Measurements from ENCODE around the gene IPO13.

DNA sequence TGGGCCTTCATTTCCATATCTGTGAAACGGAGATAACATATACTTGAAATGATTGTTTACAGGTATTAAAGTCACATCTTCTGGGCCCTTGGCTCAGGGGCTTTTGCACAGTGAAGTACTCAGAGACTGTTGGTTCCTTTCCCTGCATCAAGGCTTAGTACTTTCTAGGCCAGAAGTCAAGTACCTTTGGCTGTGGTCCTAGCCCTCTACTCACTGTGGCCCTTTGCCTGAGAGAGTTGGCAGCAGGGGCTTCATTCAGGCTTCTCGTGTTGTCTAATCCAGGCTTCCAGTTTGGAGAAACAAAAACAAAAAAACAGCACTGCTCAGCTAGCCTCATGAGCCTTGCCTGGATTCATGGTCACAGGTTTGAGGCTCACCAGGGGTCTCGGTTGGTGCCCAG lies 14.9 kb downstream of the IPO13 start:
- no peak for TF ChIP-seq POLR2AphosphoS5 (IDR thresholded peaks at IDR 0.05)
- TF ChIP-seq, protein P1, sequence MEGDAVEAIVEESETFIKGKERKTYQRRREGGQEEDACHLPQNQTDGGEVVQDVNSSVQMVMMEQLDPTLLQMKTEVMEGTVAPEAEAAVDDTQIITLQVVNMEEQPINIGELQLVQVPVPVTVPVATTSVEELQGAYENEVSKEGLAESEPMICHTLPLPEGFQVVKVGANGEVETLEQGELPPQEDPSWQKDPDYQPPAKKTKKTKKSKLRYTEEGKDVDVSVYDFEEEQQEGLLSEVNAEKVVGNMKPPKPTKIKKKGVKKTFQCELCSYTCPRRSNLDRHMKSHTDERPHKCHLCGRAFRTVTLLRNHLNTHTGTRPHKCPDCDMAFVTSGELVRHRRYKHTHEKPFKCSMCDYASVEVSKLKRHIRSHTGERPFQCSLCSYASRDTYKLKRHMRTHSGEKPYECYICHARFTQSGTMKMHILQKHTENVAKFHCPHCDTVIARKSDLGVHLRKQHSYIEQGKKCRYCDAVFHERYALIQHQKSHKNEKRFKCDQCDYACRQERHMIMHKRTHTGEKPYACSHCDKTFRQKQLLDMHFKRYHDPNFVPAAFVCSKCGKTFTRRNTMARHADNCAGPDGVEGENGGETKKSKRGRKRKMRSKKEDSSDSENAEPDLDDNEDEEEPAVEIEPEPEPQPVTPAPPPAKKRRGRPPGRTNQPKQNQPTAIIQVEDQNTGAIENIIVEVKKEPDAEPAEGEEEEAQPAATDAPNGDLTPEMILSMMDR (IDR thresholded peaks at IDR 0.05) = no peak
- TF ChIP-seq EP300 (IDR thresholded peaks at IDR 0.05; ENCODE audit: low read depth) = no peak

Data from transverse colon (tissue), 4 donors.